H9 (cell line): ENCODE measurements around the gene KRT77. TPM values are rescaled to one million over a fixed set of nuclear protein-coding genes. Genes with fewer than 3 reads are reported as not detected.

Source experiments
- DNase-seq: peaks from one replicate; pipeline ENCODE4 v3.0.0-alpha.2; 2017
- H2AFZ ChIP-seq: one replicate; pipeline ENCODE4 v1.6.1; 2013; ENCODE audit warnings: mild to moderate bottlenecking, low read length, control low read depth, moderate library complexity
- H2AK5ac ChIP-seq: 2 replicates; pipeline ENCODE4 v1.6.1; 2013; ENCODE audit warnings: low read length, control low read depth, mixed read lengths; ENCODE audit not compliant: insufficient read length
- H2BK120ac ChIP-seq: one replicate; pipeline ENCODE4 v1.6.1; 2013; ENCODE audit warnings: low read depth, mild to moderate bottlenecking, low read length, control low read depth, inconsistent platforms; ENCODE audit not compliant: poor library complexity, severe bottlenecking
- H2BK12ac ChIP-seq: 2 replicates; pipeline ENCODE4 v1.6.1; 2013; ENCODE audit warnings: low read length, control low read depth, mixed read lengths, low read depth; ENCODE audit not compliant: insufficient read length
- H2BK15ac ChIP-seq: 2 replicates; pipeline ENCODE4 v1.6.1; 2013; ENCODE audit warnings: low read depth, low read length, control low read depth
- H2BK20ac ChIP-seq: one replicate; pipeline ENCODE4 v1.6.1; 2013; ENCODE audit warnings: low read depth, mild to moderate bottlenecking, low read length, control low read depth, inconsistent platforms; ENCODE audit not compliant: poor library complexity, severe bottlenecking
- H2BK5ac ChIP-seq: 2 replicates; pipeline ENCODE4 v1.6.1; 2013; ENCODE audit warnings: low read length, control low read depth, mixed read lengths; ENCODE audit not compliant: insufficient read length
- H3K14ac ChIP-seq: 2 replicates; pipeline ENCODE4 v1.6.1; 2013; ENCODE audit warnings: low read length, control low read depth; ENCODE audit not compliant: insufficient read depth
- H3K18ac ChIP-seq: 2 replicates; pipeline ENCODE4 v1.6.1; 2013; ENCODE audit warnings: low read depth, mild to moderate bottlenecking, mixed read lengths, low read length, control low read depth; ENCODE audit not compliant: insufficient read length
- H3K23ac ChIP-seq: 2 replicates; pipeline ENCODE4 v1.6.1; 2013; ENCODE audit warnings: low read length, control low read depth, mixed read lengths, low read depth; ENCODE audit not compliant: insufficient read length
- H3K23me2 ChIP-seq: 2 replicates; pipeline ENCODE4 v1.6.1; 2013; ENCODE audit warnings: low read depth, mild to moderate bottlenecking, mixed read lengths, low read length, control low read depth; ENCODE audit not compliant: insufficient read length, poor library complexity, severe bottlenecking
- H3K27ac ChIP-seq: 2 replicates; pipeline ENCODE4 v1.5.1; 2013; ENCODE audit warnings: low read length, control low read depth, mixed read lengths, low read depth; ENCODE audit not compliant: insufficient read length
- H3K27me3 ChIP-seq: 2 replicates; pipeline ENCODE4 v1.6.1; 2013; ENCODE audit warnings: low read length, control low read depth, inconsistent platforms; ENCODE audit not compliant: insufficient read depth
- H3K4ac ChIP-seq: 2 replicates; pipeline ENCODE4 v1.6.1; 2013; ENCODE audit warnings: low read depth, mild to moderate bottlenecking, control low read depth, inconsistent platforms, low read length, moderate library complexity
- H3K4me1 ChIP-seq: 2 replicates; pipeline ENCODE4 v1.6.1; 2013; ENCODE audit warnings: low read length, control low read depth, inconsistent platforms; ENCODE audit not compliant: insufficient read depth
- H3K4me2 ChIP-seq: 2 replicates; pipeline ENCODE4 v1.6.1; 2013; ENCODE audit warnings: low read length, control low read depth, mixed read lengths; ENCODE audit not compliant: insufficient read length, insufficient read depth
- H3K56ac ChIP-seq: 2 replicates; pipeline ENCODE4 v1.6.1; 2013; ENCODE audit warnings: low read depth, mild to moderate bottlenecking, mixed read lengths, low read length, control low read depth; ENCODE audit not compliant: insufficient read length
- H3K79me1 ChIP-seq: 2 replicates; pipeline ENCODE4 v1.6.1; 2013; ENCODE audit warnings: low read depth, mild to moderate bottlenecking, moderate library complexity, low read length, control low read depth, inconsistent platforms; ENCODE audit not compliant: insufficient read depth, poor library complexity, severe bottlenecking
- H3K79me2 ChIP-seq: 2 replicates; pipeline ENCODE4 v1.6.1; 2013; ENCODE audit warnings: low read length, control low read depth, inconsistent platforms; ENCODE audit not compliant: insufficient read depth
- H3K9ac ChIP-seq: 2 replicates; pipeline ENCODE4 v1.6.1; 2013; ENCODE audit warnings: low read length, control low read depth, mixed read lengths; ENCODE audit not compliant: insufficient read length; ENCODE audit errors: extremely low read depth
- H3K9me3 ChIP-seq: one replicate; pipeline ENCODE4 v1.6.1; 2013; ENCODE audit warnings: low read depth, low read length, inconsistent platforms; ENCODE audit not compliant: control insufficient read depth
- H3T11ph ChIP-seq: one replicate; pipeline ENCODE4 v1.6.1; 2013; ENCODE audit warnings: mild to moderate bottlenecking, low read length, control low read depth, inconsistent platforms
- H4K20me1 ChIP-seq: one replicate; pipeline ENCODE4 v1.6.1; 2013; ENCODE audit not compliant: control insufficient read depth, insufficient read length, insufficient read depth
- H4K5ac ChIP-seq: 2 replicates; pipeline ENCODE4 v1.6.1; 2013; ENCODE audit warnings: low read depth, mild to moderate bottlenecking, mixed read lengths, low read length, control low read depth; ENCODE audit not compliant: insufficient read length
- H4K8ac ChIP-seq: replicated peaks from 2 replicates; pipeline ENCODE4 v1.6.1; 2013; ENCODE audit warnings: low read length, control low read depth, mixed read lengths, low read depth; ENCODE audit not compliant: insufficient read length
- H4K91ac ChIP-seq: 2 replicates; pipeline ENCODE4 v1.6.1; 2013; ENCODE audit warnings: low read depth, mild to moderate bottlenecking, moderate library complexity, mixed read lengths, low read length, control low read depth; ENCODE audit not compliant: insufficient read length
- H3K27ac Mint-ChIP-seq, 3 experiments: 2 replicates in 2 of 3; 3 replicates in 1 of 3; pipeline ENCODE4 v1.8.0; 2020 to 2021; ENCODE audit warnings: mixed read lengths in 3 of 3, mild to moderate bottlenecking in 1 of 3, moderate library complexity in 1 of 3
- H3K27me3 Mint-ChIP-seq: 2 replicates; pipeline ENCODE4 v1.8.0; 2021; ENCODE audit warnings: low read depth, mild to moderate bottlenecking, moderate library complexity, mixed read lengths
- H3K36me3 Mint-ChIP-seq, 3 experiments: 2 replicates in 2 of 3; 3 replicates in 1 of 3; pipeline ENCODE4 v1.8.0; 2020 to 2021; ENCODE audit warnings: low read depth in 3 of 3, mixed read lengths in 3 of 3; ENCODE audit not compliant: insufficient read depth in 1 of 3
- H3K4me1 Mint-ChIP-seq, 2 experiments: 2 replicates each; pipeline ENCODE4 v1.8.0; 2020; ENCODE audit warnings: mixed read lengths in 2 of 2
- H3K4me3 Mint-ChIP-seq, 2 experiments: 2 replicates in 1 of 2; 3 replicates in 1 of 2; pipeline ENCODE4 v1.8.0; 2020 to 2021; ENCODE audit warnings: mild to moderate bottlenecking in 2 of 2, mixed read lengths in 2 of 2, moderate library complexity in 1 of 2
- H3K9me3 Mint-ChIP-seq, 2 experiments: 2 replicates in 1 of 2; 3 replicates in 1 of 2; pipeline ENCODE4 v1.8.0; 2020; ENCODE audit warnings: mild to moderate bottlenecking in 2 of 2, mixed read lengths in 2 of 2, moderate library complexity in 1 of 2
- CTCF ChIP-seq: fragments of 200-600 bp; sonication (generic); conservative IDR thresholded peaks from 3 replicates; pipeline ENCODE4 v1.8.0; 2021; ENCODE audit warnings: antibody characterized with exemption, mild to moderate bottlenecking
- WGBS: extraction: QIAGEN DNeasy Blood & Tissue Kit; methylation state at CpG from one replicate; pipeline ENCODE4 v1.1.7; 2013; ENCODE audit warnings: missing lambda C conversion rate, low lambda C conversion rate, mixed read lengths; ENCODE audit not compliant: insufficient read length; ENCODE audit errors: extremely low coverage; 5-methylcytosine and 5-hydroxymethylcytosine counted together
- total RNA-seq: library from RNA; stranded (reverse); gene quantifications from 2 replicates; pipeline ENCODE4 v1.2.1, GENCODE V29; 2021

The KRT77 gene
- total RNA-seq, 1 experiment from 2014 or later: not detected

- Histone ChIP-seq H3K27ac (no peak within 1 kb of the TSS), H3K9me3 (no peaks in the 10 kb centered on the region), H3K4me1 (no peaks in the 10 kb centered on the region), H3K4ac (no peak within 1 kb of the TSS), H3K56ac (no peak within 1 kb of the TSS), H3K18ac (no peak within 1 kb of the TSS), H2AFZ (no peak within 1 kb of the TSS), H3K4me2 (no peak within 1 kb of the TSS), H3K23me2 (no peaks in the 10 kb centered on the region), H2BK12ac (no peak within 1 kb of the TSS), H3K27me3 (no peaks in the 10 kb centered on the region), H3K9ac (no peak within 1 kb of the TSS), H2BK20ac (no peak within 1 kb of the TSS), H4K20me1 (no peaks in the 10 kb centered on the region), H2BK15ac (no peak within 1 kb of the TSS), H2BK5ac (no peak within 1 kb of the TSS), H3K79me1 (no peaks in the 10 kb centered on the region), H3K14ac (no peak within 1 kb of the TSS), H2AK5ac (no peak within 1 kb of the TSS), H4K5ac (no peak within 1 kb of the TSS), H4K91ac (no peak within 1 kb of the TSS), H3T11ph (no peak within 1 kb of the TSS), H3K79me2 (no peaks in the 10 kb centered on the region), H2BK120ac (no peak within 1 kb of the TSS), H4K8ac (no peak within 1 kb of the TSS), H3K23ac (no peak within 1 kb of the TSS)
- Mint-ChIP-seq H3K36me3 (no peaks in the 10 kb centered on the region), H3K4me3 (no peak within 1 kb of the TSS), H3K4me1 (peaks cover 0 to 3% of the 10 kb centered on the region in 2 experiments; a peak in 2 of 4 replicates), H3K27ac (no peak within 1 kb of the TSS), H3K9me3 (peaks cover 2 to 9% of the 10 kb centered on the region in 2 experiments; a peak in 2 of 5 replicates), H3K27me3 (peaks cover 20% of the 10 kb centered on the region)
- DNase-seq: peak; percentile 24
- no CpG with 5 or more reads among the region's 16 CpGs for WGBS
- no peak for TF ChIP-seq CTCF
Measured at GRCh38 chr12:52651726-52652261, 51.5 kb downstream of the KRT77 start, which contains the start of gene KRT2. Gene KRT2 (minus strand): TSS chr12:52652211. CDS start chr12:52652142, 69 bp downstream.
